Endothelial cell of umbilical vein (primary cell): ENCODE measurements around the gene OR52K1.

Source experiments
- JUN ChIP-seq: IDR thresholded peaks from 2 replicates; pipeline ENCODE4 v1.6.1; 2011; ENCODE audit warnings: borderline replicate concordance, low read depth; ENCODE audit not compliant: insufficient read length, insufficient read depth
- POLR2A ChIP-seq: IDR thresholded peaks from 2 replicates; pipeline ENCODE4 v1.6.1; 2012; ENCODE audit warnings: low read depth, mild to moderate bottlenecking, control low read depth, low read length
- TF ChIP-seq, protein P1 (sequence below), 2 donors: IDR thresholded peaks; 1 replicate in 1 of 2; 2 replicates in 1 of 2; pipeline ENCODE4 v1.5.1; 2011; ENCODE audit warnings: low read length in 2 of 2, mild to moderate bottlenecking in 2 of 2, moderate library complexity in 2 of 2, control low read depth in 1 of 2, inconsistent platforms in 1 of 2, low read depth in 1 of 2; ENCODE audit not compliant: insufficient read depth in 1 of 2; ENCODE audit errors: extremely low read depth in 1 of 2
- TF ChIP-seq, protein P2 (sequence below): IDR thresholded peaks from 2 replicates; pipeline ENCODE4 v1.6.1; 2011; ENCODE audit not compliant: insufficient read depth, insufficient read length

- TF ChIP-seq, protein P1, sequence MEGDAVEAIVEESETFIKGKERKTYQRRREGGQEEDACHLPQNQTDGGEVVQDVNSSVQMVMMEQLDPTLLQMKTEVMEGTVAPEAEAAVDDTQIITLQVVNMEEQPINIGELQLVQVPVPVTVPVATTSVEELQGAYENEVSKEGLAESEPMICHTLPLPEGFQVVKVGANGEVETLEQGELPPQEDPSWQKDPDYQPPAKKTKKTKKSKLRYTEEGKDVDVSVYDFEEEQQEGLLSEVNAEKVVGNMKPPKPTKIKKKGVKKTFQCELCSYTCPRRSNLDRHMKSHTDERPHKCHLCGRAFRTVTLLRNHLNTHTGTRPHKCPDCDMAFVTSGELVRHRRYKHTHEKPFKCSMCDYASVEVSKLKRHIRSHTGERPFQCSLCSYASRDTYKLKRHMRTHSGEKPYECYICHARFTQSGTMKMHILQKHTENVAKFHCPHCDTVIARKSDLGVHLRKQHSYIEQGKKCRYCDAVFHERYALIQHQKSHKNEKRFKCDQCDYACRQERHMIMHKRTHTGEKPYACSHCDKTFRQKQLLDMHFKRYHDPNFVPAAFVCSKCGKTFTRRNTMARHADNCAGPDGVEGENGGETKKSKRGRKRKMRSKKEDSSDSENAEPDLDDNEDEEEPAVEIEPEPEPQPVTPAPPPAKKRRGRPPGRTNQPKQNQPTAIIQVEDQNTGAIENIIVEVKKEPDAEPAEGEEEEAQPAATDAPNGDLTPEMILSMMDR (IDR thresholded peaks at IDR 0.05; ENCODE audit: extremely low read depth in 1 of 2, insufficient read depth in 1 of 2, low read depth in 1 of 2, low read length in 2 of 2), result no peak
- TF ChIP-seq POLR2A, result no peak
- TF ChIP-seq, protein P2, sequence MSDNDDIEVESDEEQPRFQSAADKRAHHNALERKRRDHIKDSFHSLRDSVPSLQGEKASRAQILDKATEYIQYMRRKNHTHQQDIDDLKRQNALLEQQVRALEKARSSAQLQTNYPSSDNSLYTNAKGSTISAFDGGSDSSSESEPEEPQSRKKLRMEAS, result no peak
- no peak for TF ChIP-seq JUN
Measured at GRCh38 chr11:4484310-4484709, 1.9 kb downstream of the OR52K1 start.
